OCI-LY7 (cell line): Measurements from ENCODE around the gene STX4. TPM values are rescaled to one million over a fixed set of nuclear protein-coding genes. Genes with fewer than 3 reads are reported as not detected.

Experiments used
- BruUV-seq: library from RNA; stranded (reverse); fragments of 400-500 nt; replicated peaks from 2 replicates; lab custom pipeline; 2021; lab: Mats Ljungman, UMichigan
- CTCF ChIA-PET: fragments of 300-600 bp; sonication (Branson Sonifier 250); formaldehyde crosslinking; loops from one replicate; lab custom pipeline; 2022; ENCODE audit warnings: antibody characterized with exemption; ENCODE audit not compliant: unreplicated experiment; lab: Charles Lee
- POLR2A ChIA-PET: fragments of 300-600 bp; sonication (Branson Sonifier 250); formaldehyde crosslinking; loops from one replicate; lab custom pipeline; 2022; ENCODE audit warnings: antibody characterized with exemption; lab: Charles Lee
- DNase-seq: peaks from one replicate; pipeline ENCODE4 v3.0.0-alpha.2; 2015; ENCODE audit warnings: low spot score
- H2AFZ ChIP-seq: fragments of 200-600 bp; sonication (generic), shearing (Covaris generic); 2 replicates; pipeline ENCODE4 v1.6.1; 2014; ENCODE audit warnings: mild to moderate bottlenecking, antibody characterized with exemption, low read length, moderate library complexity
- H3K27ac ChIP-seq: fragments of 200-600 bp; sonication (generic); 2 replicates; pipeline ENCODE4 v1.5.1; 2014; ENCODE audit warnings: mixed run types, low read depth, mild to moderate bottlenecking, moderate library complexity, low read length, inconsistent platforms; ENCODE audit not compliant: poor library complexity, severe bottlenecking
- H3K36me3 ChIP-seq: fragments of 200-600 bp; sonication (generic); 2 replicates; pipeline ENCODE4 v1.6.1; 2014; ENCODE audit warnings: mild to moderate bottlenecking, antibody characterized with exemption, low read length, moderate library complexity, mixed read lengths; ENCODE audit not compliant: insufficient read depth
- H3K4me1 ChIP-seq: fragments of 200-600 bp; sonication (generic); 2 replicates; pipeline ENCODE4 v1.5.1; 2014; ENCODE audit warnings: mild to moderate bottlenecking, low read length; ENCODE audit not compliant: insufficient read depth, poor library complexity, severe bottlenecking
- H3K4me2 ChIP-seq: fragments of 200-600 bp; sonication (generic); 2 replicates; pipeline ENCODE4 v1.6.1; 2014; ENCODE audit warnings: mild to moderate bottlenecking, low read length
- H3K4me3 ChIP-seq: fragments of 200-600 bp; sonication (generic); 2 replicates; pipeline ENCODE4 v1.5.1; 2014; ENCODE audit warnings: mild to moderate bottlenecking, low read depth, low read length; ENCODE audit not compliant: poor library complexity, severe bottlenecking
- H3K79me2 ChIP-seq: fragments of 200-600 bp; sonication (generic); 2 replicates; pipeline ENCODE4 v1.6.1; 2016; ENCODE audit warnings: low read depth, mild to moderate bottlenecking, low read length, moderate library complexity, mixed read lengths; ENCODE audit not compliant: insufficient read depth
- H3K9me2 ChIP-seq: fragments of 200-600 bp; sonication (generic); 2 replicates; pipeline ENCODE4 v1.6.1; 2016; ENCODE audit warnings: mild to moderate bottlenecking, low read length, mixed read lengths; ENCODE audit not compliant: insufficient read depth
- H3K9me3 ChIP-seq: fragments of 200-600 bp; sonication (generic); 2 replicates; pipeline ENCODE4 v1.6.1; 2014; ENCODE audit warnings: mild to moderate bottlenecking, mixed run types, low read length, mixed read lengths
- H4K20me1 ChIP-seq: fragments of 200-600 bp; sonication (generic); 2 replicates; pipeline ENCODE4 v1.6.1; 2014; ENCODE audit warnings: mild to moderate bottlenecking, antibody characterized with exemption, low read length, moderate library complexity, mixed read lengths; ENCODE audit not compliant: insufficient read depth
- EZH2phosphoT487 ChIP-seq: fragments of 200-600 bp; sonication (generic); IDR thresholded peaks from 2 replicates; pipeline ENCODE4 v1.6.1; 2018; ENCODE audit warnings: low read depth, borderline replicate concordance, mild to moderate bottlenecking, mixed run types, antibody characterized with exemption, low read length, moderate library complexity, mixed read lengths
- intact Hi-C: fragments of 100-400 bp; cut with micrococcal nuclease; formaldehyde crosslinking; loops from one replicate; pipeline ENCODE4 v1.10.0; 2022; ENCODE audit not compliant: unreplicated experiment
- total RNA-seq, 2 experiments: library from RNA; depleted of rRNA in 1 of 2; stranded (reverse); fragments of >200 nt in 1 of 2; shearing (Covaris generic) in 1 of 2; gene quantifications; 2 replicates each; pipeline ENCODE4 v1.2.3, GENCODE V29; 2014 to 2022
- TF ChIP-seq, protein P1 (sequence below): fragments of 200-600 bp; sonication (generic); conservative IDR thresholded peaks from 2 replicates; pipeline ENCODE4 v1.5.1; 2014; ENCODE audit warnings: mild to moderate bottlenecking, antibody characterized with exemption, low read length, moderate library complexity, mixed read lengths

STX4 gene
- total RNA-seq, 2 experiments from 2014 or later = 16.6 to 40.5 TPM

DNA sequence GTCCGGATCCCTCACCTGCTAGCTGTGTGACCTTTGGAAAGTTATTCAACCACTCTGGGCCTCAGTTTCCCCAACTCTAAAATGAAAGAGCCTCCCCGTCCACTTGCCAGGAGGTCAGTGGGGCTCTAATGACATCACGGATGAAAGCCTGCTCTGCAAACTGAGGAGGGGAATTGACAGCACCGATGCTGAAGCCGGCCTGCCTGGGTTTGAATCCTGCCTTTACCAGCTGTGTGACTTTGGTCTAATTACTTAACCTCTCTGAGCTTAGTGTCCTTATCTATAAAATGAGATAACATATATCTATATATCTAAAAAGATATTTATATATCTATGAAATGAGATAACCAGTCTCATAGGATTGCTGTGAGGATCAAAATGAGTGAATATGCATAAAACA, 24.8 kb upstream of the STX4 start:
- intact Hi-C loops = no loop called here
- POLR2A ChIA-PET = interaction anchor here (0.7 kb wide), 1 partner anchor 49 kb away, joined by 11 read pairs; no protein-coding TSS in a partner anchor
- Histone ChIP-seq H3K4me1 (no peaks in the 10 kb centered on the region), H3K36me3 (no peaks in the 10 kb centered on the region), H2AFZ (no peak overlapping the region), H3K9me2 (no peaks in the 10 kb centered on the region), H4K20me1 (no peaks in the 10 kb centered on the region), H3K79me2 (no peaks in the 10 kb centered on the region), H3K4me2 (no peak overlapping the region), H3K4me3 (no peak overlapping the region), H3K9me3 (no peaks in the 10 kb centered on the region), H3K27ac (no peak overlapping the region)
- no peak for TF ChIP-seq EZH2phosphoT487
- TF ChIP-seq, protein P1, sequence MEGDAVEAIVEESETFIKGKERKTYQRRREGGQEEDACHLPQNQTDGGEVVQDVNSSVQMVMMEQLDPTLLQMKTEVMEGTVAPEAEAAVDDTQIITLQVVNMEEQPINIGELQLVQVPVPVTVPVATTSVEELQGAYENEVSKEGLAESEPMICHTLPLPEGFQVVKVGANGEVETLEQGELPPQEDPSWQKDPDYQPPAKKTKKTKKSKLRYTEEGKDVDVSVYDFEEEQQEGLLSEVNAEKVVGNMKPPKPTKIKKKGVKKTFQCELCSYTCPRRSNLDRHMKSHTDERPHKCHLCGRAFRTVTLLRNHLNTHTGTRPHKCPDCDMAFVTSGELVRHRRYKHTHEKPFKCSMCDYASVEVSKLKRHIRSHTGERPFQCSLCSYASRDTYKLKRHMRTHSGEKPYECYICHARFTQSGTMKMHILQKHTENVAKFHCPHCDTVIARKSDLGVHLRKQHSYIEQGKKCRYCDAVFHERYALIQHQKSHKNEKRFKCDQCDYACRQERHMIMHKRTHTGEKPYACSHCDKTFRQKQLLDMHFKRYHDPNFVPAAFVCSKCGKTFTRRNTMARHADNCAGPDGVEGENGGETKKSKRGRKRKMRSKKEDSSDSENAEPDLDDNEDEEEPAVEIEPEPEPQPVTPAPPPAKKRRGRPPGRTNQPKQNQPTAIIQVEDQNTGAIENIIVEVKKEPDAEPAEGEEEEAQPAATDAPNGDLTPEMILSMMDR = no peak
- no TSS peak for BruUV-seq
- DNase-seq = no peak
- CTCF ChIA-PET = no interaction called here

DNA sequence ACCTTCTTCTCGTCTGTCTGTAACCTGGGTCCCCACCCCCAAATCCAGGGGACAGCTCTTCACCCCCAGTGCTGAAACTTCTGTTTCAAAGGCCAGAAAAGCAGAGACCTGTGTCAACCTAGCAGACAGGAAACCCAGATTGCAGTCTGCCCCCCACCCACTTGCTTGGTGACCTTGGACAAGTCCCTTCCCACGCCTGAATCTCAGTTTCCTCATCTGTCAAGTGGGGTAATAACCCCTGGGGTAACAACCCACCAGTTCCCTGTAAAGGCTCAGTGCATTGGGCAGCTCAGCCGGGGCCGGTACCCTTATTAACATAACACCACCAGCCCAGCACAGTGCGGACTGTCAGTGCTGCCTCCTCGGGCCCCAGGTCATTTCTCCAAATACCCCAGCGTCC, 24.2 kb upstream of the STX4 start:
- Histone ChIP-seq H3K4me2 (no peak overlapping the region), H4K20me1 (no peaks in the 10 kb centered on the region), H3K27ac (no peak overlapping the region), H3K9me2 (no peaks in the 10 kb centered on the region), H3K4me1 (no peaks in the 10 kb centered on the region), H3K9me3 (no peaks in the 10 kb centered on the region), H3K36me3 (no peaks in the 10 kb centered on the region), H3K79me2 (no peaks in the 10 kb centered on the region), H2AFZ (no peak overlapping the region), H3K4me3 (no peak overlapping the region)
- no TSS peak for BruUV-seq
- no peak for TF ChIP-seq EZH2phosphoT487
- TF ChIP-seq, protein P1 = no peak
- DNase-seq = no peak
- intact Hi-C loops = no loop called here
- CTCF ChIA-PET = no interaction called here
- POLR2A ChIA-PET = no interaction called here

DNA sequence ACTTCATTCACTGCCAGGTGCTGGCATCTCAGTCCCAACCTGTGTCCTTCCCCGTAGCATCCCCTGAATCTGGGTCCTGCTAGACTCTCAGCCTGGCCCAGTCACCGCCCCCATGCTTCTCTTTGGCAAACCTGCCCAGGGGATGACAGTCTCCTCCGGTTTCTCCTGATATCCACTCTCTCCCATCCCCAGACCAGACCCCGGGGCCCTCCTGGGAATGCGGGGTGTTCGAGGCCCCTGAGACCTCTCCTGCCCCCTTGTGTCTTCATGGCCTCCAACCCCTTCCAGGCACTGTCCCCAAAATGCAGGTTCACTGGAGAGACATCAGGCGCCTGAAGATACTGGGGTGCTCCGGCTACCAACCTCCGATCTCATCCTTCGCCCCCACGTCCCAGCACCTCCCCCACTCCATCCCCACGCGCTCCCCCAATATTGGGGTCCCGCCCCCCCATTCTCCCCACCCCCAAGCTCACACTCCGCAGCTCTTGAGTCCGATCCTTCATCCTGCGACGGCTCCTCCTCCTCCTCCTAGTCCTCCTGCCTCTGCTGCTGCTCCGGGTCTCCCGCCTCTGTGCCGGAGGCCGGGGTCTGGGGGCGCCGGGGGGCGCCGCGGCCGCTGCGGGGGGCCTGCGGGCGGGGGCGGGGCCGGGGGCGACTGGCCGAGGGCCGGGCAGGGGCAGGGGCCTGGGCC, 23.3 kb upstream of the STX4 start:
- no peaks in the 10 kb centered on the region for H3K79me2 ChIP-seq
- no peak overlapping the region for H3K27ac ChIP-seq
- TF ChIP-seq, protein P1 = no peak
- no peak for DNase-seq
- H4K20me1 ChIP-seq = no peaks in the 10 kb centered on the region
- no peaks in the 10 kb centered on the region for H3K36me3 ChIP-seq
- intact Hi-C loops = no loop called here
- POLR2A ChIA-PET = no interaction called here
- H3K4me2 ChIP-seq = no peak overlapping the region
- no peaks in the 10 kb centered on the region for H3K4me1 ChIP-seq
- no peak overlapping the region for H3K4me3 ChIP-seq
- H3K9me2 ChIP-seq = no peaks in the 10 kb centered on the region
- BruUV-seq = no TSS peak
- no peak overlapping the region for H2AFZ ChIP-seq
- CTCF ChIA-PET = no interaction called here
- H3K9me3 ChIP-seq = no peaks in the 10 kb centered on the region
